ENCODE measurements around the gene IL6. TPM values are rescaled to one million over a fixed set of nuclear protein-coding genes. Genes with fewer than 3 reads are reported as not detected.

IL6 gene
- total and polyA plus RNA-seq, 9 of the 15 experiments (the other 6 are each of a cell fraction or from before 2014, with no cell fraction given) = 0.76 to 2.9 (median 1.5) TPM

DNA sequence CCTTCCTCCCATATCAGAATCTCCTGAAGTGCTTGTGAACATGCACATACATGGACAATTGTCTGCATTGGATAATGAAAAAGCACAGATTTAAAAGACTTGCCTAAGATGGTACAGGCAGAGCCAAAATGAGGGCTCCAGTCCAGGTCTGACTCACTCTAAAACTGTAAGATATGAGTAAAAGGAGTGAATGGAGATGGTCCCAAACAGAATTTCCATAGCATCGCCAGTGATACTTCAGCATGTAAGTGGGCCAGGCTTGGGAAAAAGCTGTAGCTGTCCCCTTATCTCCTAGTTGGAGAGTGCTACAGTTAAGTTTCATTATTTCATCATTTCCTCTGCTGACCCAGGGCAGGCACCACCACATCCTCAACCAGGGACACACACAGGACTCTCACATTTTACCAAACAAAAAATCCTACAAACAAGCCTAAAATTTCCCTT, 26.4 kb upstream of the IL6 start (continued):
- TF ChIP-seq, protein P1, sequence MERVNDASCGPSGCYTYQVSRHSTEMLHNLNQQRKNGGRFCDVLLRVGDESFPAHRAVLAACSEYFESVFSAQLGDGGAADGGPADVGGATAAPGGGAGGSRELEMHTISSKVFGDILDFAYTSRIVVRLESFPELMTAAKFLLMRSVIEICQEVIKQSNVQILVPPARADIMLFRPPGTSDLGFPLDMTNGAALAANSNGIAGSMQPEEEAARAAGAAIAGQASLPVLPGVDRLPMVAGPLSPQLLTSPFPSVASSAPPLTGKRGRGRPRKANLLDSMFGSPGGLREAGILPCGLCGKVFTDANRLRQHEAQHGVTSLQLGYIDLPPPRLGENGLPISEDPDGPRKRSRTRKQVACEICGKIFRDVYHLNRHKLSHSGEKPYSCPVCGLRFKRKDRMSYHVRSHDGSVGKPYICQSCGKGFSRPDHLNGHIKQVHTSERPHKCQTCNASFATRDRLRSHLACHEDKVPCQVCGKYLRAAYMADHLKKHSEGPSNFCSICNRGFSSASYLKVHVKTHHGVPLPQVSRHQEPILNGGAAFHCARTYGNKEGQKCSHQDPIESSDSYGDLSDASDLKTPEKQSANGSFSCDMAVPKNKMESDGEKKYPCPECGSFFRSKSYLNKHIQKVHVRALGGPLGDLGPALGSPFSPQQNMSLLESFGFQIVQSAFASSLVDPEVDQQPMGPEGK (CRISPR knock-in tag; IDR thresholded peaks at IDR 0.05; ENCODE audit: borderline replicate concordance) = no peak
- TF ChIP-seq RBM22 (IDR thresholded peaks at IDR 0.05; ENCODE audit: low read depth, low read length, poor library complexity, severe bottlenecking) (no peak), ZNF707 (CRISPR knock-in tag; conservative IDR thresholded peaks at IDR 0.05) (no peak), GTF2E2 (tag; IDR thresholded peaks at IDR 0.05) (peak; percentile 70), ZNF263 (CRISPR knock-in tag; IDR thresholded peaks at IDR 0.05; ENCODE audit: borderline replicate concordance) (no peak), ZBTB8A (IDR thresholded peaks at IDR 0.05; ENCODE audit: partially characterized antibody) (no peak), MTF1 (CRISPR knock-in tag; IDR thresholded peaks at IDR 0.05; ENCODE audit: borderline replicate concordance) (no peak), TCF3 (CRISPR knock-in tag; IDR thresholded peaks at IDR 0.05) (no peak), ZNF165 (CRISPR knock-in tag; IDR thresholded peaks at IDR 0.05; ENCODE audit: borderline replicate concordance) (peak; percentile 69; the same call in 1 of the 2 replicates), SMARCC2 (IDR thresholded peaks at IDR 0.05; ENCODE audit: low read depth) (no peak)
- TF ChIP-seq, protein P2, sequence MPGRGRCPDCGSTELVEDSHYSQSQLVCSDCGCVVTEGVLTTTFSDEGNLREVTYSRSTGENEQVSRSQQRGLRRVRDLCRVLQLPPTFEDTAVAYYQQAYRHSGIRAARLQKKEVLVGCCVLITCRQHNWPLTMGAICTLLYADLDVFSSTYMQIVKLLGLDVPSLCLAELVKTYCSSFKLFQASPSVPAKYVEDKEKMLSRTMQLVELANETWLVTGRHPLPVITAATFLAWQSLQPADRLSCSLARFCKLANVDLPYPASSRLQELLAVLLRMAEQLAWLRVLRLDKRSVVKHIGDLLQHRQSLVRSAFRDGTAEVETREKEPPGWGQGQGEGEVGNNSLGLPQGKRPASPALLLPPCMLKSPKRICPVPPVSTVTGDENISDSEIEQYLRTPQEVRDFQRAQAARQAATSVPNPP (IDR thresholded peaks at IDR 0.05; ENCODE audit: borderline replicate concordance, insufficient read depth, insufficient read length) = no peak
- TF ChIP-seq, protein P3, sequence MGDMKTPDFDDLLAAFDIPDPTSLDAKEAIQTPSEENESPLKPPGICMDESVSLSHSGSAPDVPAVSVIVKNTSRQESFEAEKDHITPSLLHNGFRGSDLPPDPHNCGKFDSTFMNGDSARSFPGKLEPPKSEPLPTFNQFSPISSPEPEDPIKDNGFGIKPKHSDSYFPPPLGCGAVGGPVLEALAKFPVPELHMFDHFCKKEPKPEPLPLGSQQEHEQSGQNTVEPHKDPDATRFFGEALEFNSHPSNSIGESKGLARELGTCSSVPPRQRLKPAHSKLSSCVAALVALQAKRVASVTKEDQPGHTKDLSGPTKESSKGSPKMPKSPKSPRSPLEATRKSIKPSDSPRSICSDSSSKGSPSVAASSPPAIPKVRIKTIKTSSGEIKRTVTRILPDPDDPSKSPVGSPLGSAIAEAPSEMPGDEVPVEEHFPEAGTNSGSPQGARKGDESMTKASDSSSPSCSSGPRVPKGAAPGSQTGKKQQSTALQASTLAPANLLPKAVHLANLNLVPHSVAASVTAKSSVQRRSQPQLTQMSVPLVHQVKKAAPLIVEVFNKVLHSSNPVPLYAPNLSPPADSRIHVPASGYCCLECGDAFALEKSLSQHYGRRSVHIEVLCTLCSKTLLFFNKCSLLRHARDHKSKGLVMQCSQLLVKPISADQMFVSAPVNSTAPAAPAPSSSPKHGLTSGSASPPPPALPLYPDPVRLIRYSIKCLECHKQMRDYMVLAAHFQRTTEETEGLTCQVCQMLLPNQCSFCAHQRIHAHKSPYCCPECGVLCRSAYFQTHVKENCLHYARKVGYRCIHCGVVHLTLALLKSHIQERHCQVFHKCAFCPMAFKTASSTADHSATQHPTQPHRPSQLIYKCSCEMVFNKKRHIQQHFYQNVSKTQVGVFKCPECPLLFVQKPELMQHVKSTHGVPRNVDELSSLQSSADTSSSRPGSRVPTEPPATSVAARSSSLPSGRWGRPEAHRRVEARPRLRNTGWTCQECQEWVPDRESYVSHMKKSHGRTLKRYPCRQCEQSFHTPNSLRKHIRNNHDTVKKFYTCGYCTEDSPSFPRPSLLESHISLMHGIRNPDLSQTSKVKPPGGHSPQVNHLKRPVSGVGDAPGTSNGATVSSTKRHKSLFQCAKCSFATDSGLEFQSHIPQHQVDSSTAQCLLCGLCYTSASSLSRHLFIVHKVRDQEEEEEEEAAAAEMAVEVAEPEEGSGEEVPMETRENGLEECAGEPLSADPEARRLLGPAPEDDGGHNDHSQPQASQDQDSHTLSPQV (IDR thresholded peaks at IDR 0.05) = peak; percentile 50; the same call in 1 of the 2 replicates
- TF ChIP-seq, protein P4, sequence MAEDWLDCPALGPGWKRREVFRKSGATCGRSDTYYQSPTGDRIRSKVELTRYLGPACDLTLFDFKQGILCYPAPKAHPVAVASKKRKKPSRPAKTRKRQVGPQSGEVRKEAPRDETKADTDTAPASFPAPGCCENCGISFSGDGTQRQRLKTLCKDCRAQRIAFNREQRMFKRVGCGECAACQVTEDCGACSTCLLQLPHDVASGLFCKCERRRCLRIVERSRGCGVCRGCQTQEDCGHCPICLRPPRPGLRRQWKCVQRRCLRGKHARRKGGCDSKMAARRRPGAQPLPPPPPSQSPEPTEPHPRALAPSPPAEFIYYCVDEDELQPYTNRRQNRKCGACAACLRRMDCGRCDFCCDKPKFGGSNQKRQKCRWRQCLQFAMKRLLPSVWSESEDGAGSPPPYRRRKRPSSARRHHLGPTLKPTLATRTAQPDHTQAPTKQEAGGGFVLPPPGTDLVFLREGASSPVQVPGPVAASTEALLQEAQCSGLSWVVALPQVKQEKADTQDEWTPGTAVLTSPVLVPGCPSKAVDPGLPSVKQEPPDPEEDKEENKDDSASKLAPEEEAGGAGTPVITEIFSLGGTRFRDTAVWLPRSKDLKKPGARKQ (CRISPR knock-in tag; IDR thresholded peaks at IDR 0.05) = no peak
- TF ChIP-seq, protein P5, sequence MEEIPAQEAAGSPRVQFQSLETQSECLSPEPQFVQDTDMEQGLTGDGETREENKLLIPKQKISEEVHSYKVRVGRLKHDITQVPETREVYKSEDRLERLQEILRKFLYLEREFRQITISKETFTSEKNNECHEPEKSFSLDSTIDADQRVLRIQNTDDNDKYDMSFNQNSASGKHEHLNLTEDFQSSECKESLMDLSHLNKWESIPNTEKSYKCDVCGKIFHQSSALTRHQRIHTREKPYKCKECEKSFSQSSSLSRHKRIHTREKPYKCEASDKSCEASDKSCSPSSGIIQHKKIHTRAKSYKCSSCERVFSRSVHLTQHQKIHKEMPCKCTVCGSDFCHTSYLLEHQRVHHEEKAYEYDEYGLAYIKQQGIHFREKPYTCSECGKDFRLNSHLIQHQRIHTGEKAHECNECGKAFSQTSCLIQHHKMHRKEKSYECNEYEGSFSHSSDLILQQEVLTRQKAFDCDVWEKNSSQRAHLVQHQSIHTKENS (CRISPR knock-in tag; IDR thresholded peaks at IDR 0.05) = no peak
- TF ChIP-seq, protein P6, sequence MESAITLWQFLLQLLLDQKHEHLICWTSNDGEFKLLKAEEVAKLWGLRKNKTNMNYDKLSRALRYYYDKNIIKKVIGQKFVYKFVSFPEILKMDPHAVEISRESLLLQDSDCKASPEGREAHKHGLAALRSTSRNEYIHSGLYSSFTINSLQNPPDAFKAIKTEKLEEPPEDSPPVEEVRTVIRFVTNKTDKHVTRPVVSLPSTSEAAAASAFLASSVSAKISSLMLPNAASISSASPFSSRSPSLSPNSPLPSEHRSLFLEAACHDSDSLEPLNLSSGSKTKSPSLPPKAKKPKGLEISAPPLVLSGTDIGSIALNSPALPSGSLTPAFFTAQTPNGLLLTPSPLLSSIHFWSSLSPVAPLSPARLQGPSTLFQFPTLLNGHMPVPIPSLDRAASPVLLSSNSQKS (CRISPR knock-in tag; IDR thresholded peaks at IDR 0.05) = no peak
